ENCODE results near the gene MUSK. TPM values are rescaled to one million over a fixed set of nuclear protein-coding genes. Genes with fewer than 3 reads are reported as not detected.
"Not testable (repeated sequence)": the region's sequence is repeated elsewhere in the genome, so short reads cannot be mapped to it uniquely, and the experiment has no call there.

MUSK gene
- total RNA-seq, 1 donor from 2014 or later = not detected

- Mint-ChIP-seq H3K36me3 (ENCODE audit: low read depth) (no peaks in the 10 kb centered on the region), H3K4me3 (no peak overlapping the region), H3K4me1 (no peaks in the 10 kb centered on the region), H3K9me3 (no peaks in the 10 kb centered on the region), H3K27ac (no peak overlapping the region), H3K27me3 (no peaks in the 10 kb centered on the region)
- no peak for DNase-seq
- intact Hi-C loops (cut with micrococcal nuclease) = no loop called here
These were observed 116.6 kb downstream of the MUSK start for GRCh38 chr9:110785166-110785565.

GRCh38 chr9:110788396-110788795, 119.8 kb downstream of the MUSK start:
- H3K4me3 Mint-ChIP-seq; H3K27me3 Mint-ChIP-seq; H3K36me3 Mint-ChIP-seq (ENCODE audit: low read depth); H3K27ac Mint-ChIP-seq; H3K4me1 Mint-ChIP-seq; DNase-seq; H3K9me3 Mint-ChIP-seq; intact Hi-C loops (cut with micrococcal nuclease): not testable (repeated sequence)

GRCh38 chr9:110788871-110789270, 120.3 kb downstream of the MUSK start:
- intact Hi-C loops (cut with micrococcal nuclease) = no loop called here
- Mint-ChIP-seq H3K27me3 (no peaks in the 10 kb centered on the region), H3K4me3 (no peak overlapping the region), H3K36me3 (ENCODE audit: low read depth) (no peaks in the 10 kb centered on the region), H3K4me1 (no peaks in the 10 kb centered on the region), H3K27ac (no peak overlapping the region), H3K9me3 (no peaks in the 10 kb centered on the region)
- DNase-seq = no peak

GRCh38 chr9:110797611-110798010, 129.0 kb downstream of the MUSK start:
- intact Hi-C loops (cut with micrococcal nuclease) = no loop called here
- no peak overlapping the region for H3K4me3 Mint-ChIP-seq
- H3K9me3 Mint-ChIP-seq = no peaks in the 10 kb centered on the region
- no peaks in the 10 kb centered on the region for H3K27me3 Mint-ChIP-seq
- H3K4me1 Mint-ChIP-seq = no peaks in the 10 kb centered on the region
- H3K27ac Mint-ChIP-seq = no peak overlapping the region
- DNase-seq = no peak
- H3K36me3 Mint-ChIP-seq (ENCODE audit: low read depth) = no peaks in the 10 kb centered on the region

- H3K36me3 Mint-ChIP-seq (ENCODE audit: low read depth) = no peaks in the 10 kb centered on the region
- H3K27ac Mint-ChIP-seq = no peak overlapping the region
- intact Hi-C loops (cut with micrococcal nuclease) = no loop called here
- no peaks in the 10 kb centered on the region for H3K9me3 Mint-ChIP-seq
- H3K4me3 Mint-ChIP-seq = no peak overlapping the region
- H3K27me3 Mint-ChIP-seq = no peaks in the 10 kb centered on the region
- H3K4me1 Mint-ChIP-seq = no peaks in the 10 kb centered on the region
- DNase-seq = no peak
These were observed 130.8 kb downstream of the MUSK start for GRCh38 chr9:110799396-110799795.

GRCh38 chr9:110801426-110801825, 132.8 kb downstream of the MUSK start:
- Mint-ChIP-seq H3K9me3 (no peaks in the 10 kb centered on the region), H3K4me1 (no peaks in the 10 kb centered on the region), H3K27me3 (no peaks in the 10 kb centered on the region), H3K27ac (no peak overlapping the region), H3K36me3 (ENCODE audit: low read depth) (no peaks in the 10 kb centered on the region), H3K4me3 (no peak overlapping the region)
- no peak for DNase-seq
- intact Hi-C loops (cut with micrococcal nuclease) = no loop called here

GRCh38 chr9:110802416-110803035, 133.9 kb downstream of the MUSK start:
- Mint-ChIP-seq H3K9me3 (no peaks in the 10 kb centered on the region), H3K4me1 (no peaks in the 10 kb centered on the region), H3K27me3 (no peaks in the 10 kb centered on the region), H3K27ac (no peak overlapping the region), H3K36me3 (ENCODE audit: low read depth) (no peaks in the 10 kb centered on the region), H3K4me3 (no peak overlapping the region)
- DNase-seq = no peak
- intact Hi-C loops (cut with micrococcal nuclease) = no loop called here

- H3K27me3 Mint-ChIP-seq = no peaks in the 10 kb centered on the region
- intact Hi-C loops (cut with micrococcal nuclease) = no loop called here
- H3K9me3 Mint-ChIP-seq = no peaks in the 10 kb centered on the region
- no peaks in the 10 kb centered on the region for H3K36me3 Mint-ChIP-seq (ENCODE audit: low read depth)
- no peak overlapping the region for H3K4me3 Mint-ChIP-seq
- H3K27ac Mint-ChIP-seq = no peak overlapping the region
- no peaks in the 10 kb centered on the region for H3K4me1 Mint-ChIP-seq
- no peak for DNase-seq
These were observed 139.5 kb downstream of the MUSK start for GRCh38 chr9:110807956-110808598.

- no peak for DNase-seq
- Mint-ChIP-seq H3K27ac (no peak overlapping the region), H3K9me3 (no peaks in the 10 kb centered on the region), H3K4me1 (no peaks in the 10 kb centered on the region), H3K27me3 (no peaks in the 10 kb centered on the region), H3K4me3 (no peak overlapping the region), H3K36me3 (ENCODE audit: low read depth) (no peaks in the 10 kb centered on the region)
- intact Hi-C loops (cut with micrococcal nuclease) = no loop called here
These were observed 140.0 kb downstream of the MUSK start for GRCh38 chr9:110808599-110808980.

GRCh38 chr9:110809038-110809595, 140.5 kb downstream of the MUSK start:
- H3K27ac Mint-ChIP-seq = no peak overlapping the region

GRCh38 chr9:110810262-110810976, 141.8 kb downstream of the MUSK start:
- intact Hi-C loops (cut with micrococcal nuclease) = no loop called here
- no peak overlapping the region for H3K4me3 Mint-ChIP-seq
- H3K9me3 Mint-ChIP-seq = no peaks in the 10 kb centered on the region
- H3K4me1 Mint-ChIP-seq = no peaks in the 10 kb centered on the region
- no peaks in the 10 kb centered on the region for H3K27me3 Mint-ChIP-seq
- no peak for DNase-seq
- H3K27ac Mint-ChIP-seq = no peak overlapping the region
- H3K36me3 Mint-ChIP-seq (ENCODE audit: low read depth) = no peaks in the 10 kb centered on the region

More at GRCh38 chr9:110809038-110809595, 140.5 kb downstream of the MUSK start:
- Mint-ChIP-seq H3K27me3 (no peaks in the 10 kb centered on the region), H3K4me1 (no peaks in the 10 kb centered on the region), H3K36me3 (ENCODE audit: low read depth) (no peaks in the 10 kb centered on the region), H3K9me3 (no peaks in the 10 kb centered on the region), H3K4me3 (no peak overlapping the region)
- no peak for DNase-seq
- intact Hi-C loops (cut with micrococcal nuclease) = no loop called here

GRCh38 chr9:110812886-110813285, 144.3 kb downstream of the MUSK start:
- H3K4me1 Mint-ChIP-seq = no peaks in the 10 kb centered on the region
- DNase-seq = no peak
- H3K9me3 Mint-ChIP-seq = no peaks in the 10 kb centered on the region
- no peak overlapping the region for H3K4me3 Mint-ChIP-seq
- intact Hi-C loops (cut with micrococcal nuclease) = no loop called here
- H3K27ac Mint-ChIP-seq = no peak overlapping the region
- H3K36me3 Mint-ChIP-seq (ENCODE audit: low read depth) = no peaks in the 10 kb centered on the region
- H3K27me3 Mint-ChIP-seq = no peaks in the 10 kb centered on the region

GRCh38 chr9:110814159-110814558, 145.6 kb downstream of the MUSK start:
- intact Hi-C loops (cut with micrococcal nuclease) = no loop called here
- Mint-ChIP-seq H3K36me3 (ENCODE audit: low read depth) (no peaks in the 10 kb centered on the region), H3K4me1 (no peaks in the 10 kb centered on the region), H3K27me3 (no peaks in the 10 kb centered on the region), H3K27ac (no peak overlapping the region), H3K4me3 (no peak overlapping the region), H3K9me3 (no peaks in the 10 kb centered on the region)
- no peak for DNase-seq

GRCh38 chr9:110815361-110815760, 146.8 kb downstream of the MUSK start:
- Mint-ChIP-seq H3K27ac (no peak overlapping the region), H3K27me3 (no peaks in the 10 kb centered on the region), H3K4me3 (no peak overlapping the region), H3K36me3 (ENCODE audit: low read depth) (no peaks in the 10 kb centered on the region), H3K9me3 (no peaks in the 10 kb centered on the region), H3K4me1 (no peaks in the 10 kb centered on the region)
- DNase-seq = no peak
- intact Hi-C loops (cut with micrococcal nuclease) = no loop called here
